Jurkat, Clone E6-1 (cell line): ENCODE data around the gene PRUNE2.
"Not testable (repeated sequence)": the region's sequence is repeated elsewhere in the genome, so short reads cannot be mapped to it uniquely, and the experiment has no call there.

Experiments
- DNase-seq: peaks from one replicate; pipeline ENCODE4 v3.0.0-alpha.2; 2011; ENCODE audit warnings: low read depth, low spot score
- H3K4me3 ChIP-seq: 2 replicates; pipeline ENCODE4 v1.5.1; 2011; ENCODE audit warnings: mild to moderate bottlenecking, low read length, control low read depth, moderate library complexity

The PRUNE2 gene

GRCh38 chr9:76756941-76757673 is 148.8 kb downstream of the PRUNE2 start:
- no peak overlapping the region for H3K4me3 ChIP-seq
- DNase-seq = no peak

GRCh38 chr9:76756268-76756640 is 149.7 kb downstream of the PRUNE2 start:
- no peak for DNase-seq
- H3K4me3 ChIP-seq = no peak overlapping the region

GRCh38 chr9:76751001-76751400 is 154.9 kb downstream of the PRUNE2 start:
- no peak for DNase-seq
- no peak overlapping the region for H3K4me3 ChIP-seq

GRCh38 chr9:76744336-76744735 is 161.6 kb downstream of the PRUNE2 start:
- DNase-seq = no peak
- H3K4me3 ChIP-seq = no peak overlapping the region

GRCh38 chr9:76743931-76744330 is 162.0 kb downstream of the PRUNE2 start:
- no peak for DNase-seq
- no peak overlapping the region for H3K4me3 ChIP-seq

GRCh38 chr9:76742890-76743289 is 163.0 kb downstream of the PRUNE2 start:
- not testable (repeated sequence) for DNase-seq, H3K4me3 ChIP-seq

GRCh38 chr9:76741524-76741923 is 164.4 kb downstream of the PRUNE2 start:
- no peak overlapping the region for H3K4me3 ChIP-seq
- no peak for DNase-seq

GRCh38 chr9:76738402-76738801 is 167.5 kb downstream of the PRUNE2 start:
- H3K4me3 ChIP-seq = no peak overlapping the region
- no peak for DNase-seq

GRCh38 chr9:76737154-76737902 is 168.6 kb downstream of the PRUNE2 start:
- no peak overlapping the region for H3K4me3 ChIP-seq
- no peak for DNase-seq

- no peak overlapping the region for H3K4me3 ChIP-seq
- no peak for DNase-seq
These were observed 171.2 kb downstream of the PRUNE2 start for GRCh38 chr9:76734716-76735115.

- no peak overlapping the region for H3K4me3 ChIP-seq
- DNase-seq = no peak
These were observed 172.8 kb downstream of the PRUNE2 start for GRCh38 chr9:76733096-76733495.

- DNase-seq = no peak
- H3K4me3 ChIP-seq = no peak overlapping the region
These were observed 173.5 kb downstream of the PRUNE2 start for GRCh38 chr9:76732341-76732958.

GRCh38 chr9:76730801-76731200 is 175.1 kb downstream of the PRUNE2 start:
- H3K4me3 ChIP-seq = no peak overlapping the region
- no peak for DNase-seq

GRCh38 chr9:76729980-76730737 is 175.8 kb downstream of the PRUNE2 start:
- no peak overlapping the region for H3K4me3 ChIP-seq
- DNase-seq = no peak

- H3K4me3 ChIP-seq = no peak overlapping the region
- DNase-seq = no peak
These were observed 176.8 kb downstream of the PRUNE2 start for GRCh38 chr9:76729116-76729515.

GRCh38 chr9:76725885-76726284 is 180.0 kb downstream of the PRUNE2 start:
- no peak overlapping the region for H3K4me3 ChIP-seq
- DNase-seq = no peak

- DNase-seq = no peak
- no peak overlapping the region for H3K4me3 ChIP-seq
These were observed 180.8 kb downstream of the PRUNE2 start for GRCh38 chr9:76725011-76725546.

GRCh38 chr9:76720245-76720644 is 185.7 kb downstream of the PRUNE2 start:
- DNase-seq = no peak
- no peak overlapping the region for H3K4me3 ChIP-seq

- peak; percentile 3 for DNase-seq
- H3K4me3 ChIP-seq = no peak overlapping the region
These were observed 187.7 kb downstream of the PRUNE2 start for GRCh38 chr9:76718166-76718565.
